ENCODE results near the gene CD320. TPM values are rescaled to one million over a fixed set of nuclear protein-coding genes. Genes with fewer than 3 reads are reported as not detected.

Gene CD320
- total and polyA plus RNA-seq, 10 of the 15 experiments (the other 5 are each of a cell fraction or from before 2014, with no cell fraction given) = 1.1 to 134 (median 46.5) TPM

GRCh38 chr19:8306235-8307054, 1.7 kb downstream of the CD320 start (continued):
- TF ChIP-seq CEBPZ (IDR thresholded peaks at IDR 0.05; ENCODE audit: low read depth, low read length) (no peak), TCF3 (IDR thresholded peaks at IDR 0.05; ENCODE audit: borderline replicate concordance, insufficient read depth, low read depth, low read length) (no peak), HDAC2 (IDR thresholded peaks at IDR 0.05) (no peak)

- RAD21 ChIA-PET (ENCODE audit: unreplicated experiment) = no interaction called here
- H3K4me2 ChIP-seq (ENCODE audit: control insufficient read depth, insufficient read depth) = no peak overlapping the region
Measured at GRCh38 chr19:8305798-8306197, 2.4 kb downstream of the CD320 start.

More at GRCh38 chr19:8305798-8306197, 2.4 kb downstream of the CD320 start:
- BruUV-seq (replicated peaks) = no TSS peak
- H3K27me3 ChIP-seq (replicated peaks in 1 of 2; ENCODE audit: control insufficient read depth in 2 of 2, insufficient read depth in 2 of 2, low read length in 1 of 2) = no peaks in the 10 kb centered on the region
- ATAC-seq (no peak), FAIRE-seq (no peak), DNase-seq (ENCODE audit: low read depth, low spot score) (no peak)
- no peak overlapping the region for H3K4me3 ChIP-seq
- H3K79me2 ChIP-seq (ENCODE audit: control insufficient read depth, insufficient read depth, low read length) = peaks cover 21% of the 10 kb centered on the region
- no peak overlapping the region for H3K9ac ChIP-seq (ENCODE audit: control insufficient read depth, insufficient read depth, low read length)
- no peak overlapping the region for H2AFZ ChIP-seq (ENCODE audit: control insufficient read depth, low read depth, low read length)
- ChIA-PET CTCF (interaction anchor here (0.8 kb wide), 1 partner anchor 16 kb away, joined by 4 read pairs; the partner anchor contains the start of genes NDUFA7 and RPS28), SMC1A (ENCODE audit: uncharacterized antibody, unreplicated experiment) (no interaction called here), POLR2A (interaction anchor here (0.6 kb wide), 1 partner anchor 298 kb away, joined by 3 read pairs; no protein-coding TSS in a partner anchor)
- no peak overlapping the region for H3K27ac ChIP-seq (ENCODE audit: control insufficient read depth, insufficient read depth)
- intact Hi-C loops (cut with micrococcal nuclease; ENCODE audit: unreplicated experiment) = no loop called here
- in situ Hi-C loops (cut with MboI) = loop anchor here (5.0 kb wide), 1 partner anchor 33 kb away; no protein-coding TSS in a partner anchor
- WGBS (ENCODE audit: insufficient coverage, insufficient replicate concordance, low lambda C conversion rate, missing lambda C conversion rate) = 85% methylated on average over 4 of the region's 4 CpGs
- no peaks in the 10 kb centered on the region for H3K9me3 ChIP-seq (replicated peaks; ENCODE audit: control insufficient read depth, insufficient read depth, low read length)
- TF ChIP-seq CHD4 (IDR thresholded peaks at IDR 0.05) (no peak), POLR2A (IDR thresholded peaks at IDR 0.05; ENCODE audit: low read depth, low read length) (no peak), DPF2 (IDR thresholded peaks at IDR 0.05) (no peak), BHLHE40 (IDR thresholded peaks at IDR 0.05; ENCODE audit: borderline replicate concordance in 1 of 2, low read depth in 2 of 2, low read length in 1 of 2) (no peak), MXI1 (IDR thresholded peaks at IDR 0.05; ENCODE audit: low read depth, low read length) (no peak), POU2F2 (IDR thresholded peaks at IDR 0.05; ENCODE audit: borderline replicate concordance, low read depth, low read length) (no peak), RELB (IDR thresholded peaks at IDR 0.05; ENCODE audit: low read depth) (no peak), ATF7 (IDR thresholded peaks at IDR 0.05; ENCODE audit: low read depth) (no peak)
- no peaks in the 10 kb centered on the region for H4K20me1 ChIP-seq (ENCODE audit: control insufficient read depth, insufficient read depth)
- H3K36me3 ChIP-seq (ENCODE audit: control insufficient read depth in 2 of 2, insufficient read depth in 2 of 2, low read length in 1 of 2) = peaks cover 8 to 13% of the 10 kb centered on the region in 2 experiments; a peak in 3 of 4 replicates
- H3K4me1 ChIP-seq (ENCODE audit: control insufficient read depth, insufficient read depth, low read length) = peaks cover 11% of the 10 kb centered on the region
